IPS-18a (cell line): ENCODE results near the gene GIT1.
A peak's percentile ranks its signal among the peaks of the same experiment; 100 is the strongest.

Experiments used
- H3K27ac ChIP-seq: one replicate; pipeline ENCODE4 v1.5.1; 2013; ENCODE audit warnings: low read length
- H3K27me3 ChIP-seq: one replicate; pipeline ENCODE4 v1.6.1; 2013; ENCODE audit warnings: mild to moderate bottlenecking, low read length; ENCODE audit not compliant: control insufficient read depth, insufficient read depth
- H3K36me3 ChIP-seq: one replicate; pipeline ENCODE4 v1.6.1; 2013; ENCODE audit warnings: low read depth, low read length; ENCODE audit not compliant: control insufficient read depth
- H3K4me1 ChIP-seq: one replicate; pipeline ENCODE4 v1.6.1; 2013; ENCODE audit warnings: low read depth, low read length; ENCODE audit not compliant: control insufficient read depth
- H3K4me3 ChIP-seq: one replicate; pipeline ENCODE4 v1.5.1; 2013; ENCODE audit warnings: low read length
- H3K9ac ChIP-seq: one replicate; pipeline ENCODE4 v1.6.1; 2013; ENCODE audit warnings: mild to moderate bottlenecking, low read length, moderate library complexity
- H3K9me3 ChIP-seq: one replicate; pipeline ENCODE4 v1.6.1; 2013; ENCODE audit warnings: low read depth, low read length; ENCODE audit not compliant: control insufficient read depth

Gene GIT1

GRCh38 chr17:29597361-29598172, 8.1 kb upstream of the GIT1 start:
- Histone ChIP-seq H3K27ac (no peak overlapping the region), H3K4me3 (peak overlapping the region; percentile 12), H3K9ac (no peak overlapping the region), H3K4me1 (peaks cover 23% of the 10 kb centered on the region), H3K9me3 (no peaks in the 10 kb centered on the region), H3K36me3 (no peaks in the 10 kb centered on the region), H3K27me3 (no peaks in the 10 kb centered on the region)

DNA sequence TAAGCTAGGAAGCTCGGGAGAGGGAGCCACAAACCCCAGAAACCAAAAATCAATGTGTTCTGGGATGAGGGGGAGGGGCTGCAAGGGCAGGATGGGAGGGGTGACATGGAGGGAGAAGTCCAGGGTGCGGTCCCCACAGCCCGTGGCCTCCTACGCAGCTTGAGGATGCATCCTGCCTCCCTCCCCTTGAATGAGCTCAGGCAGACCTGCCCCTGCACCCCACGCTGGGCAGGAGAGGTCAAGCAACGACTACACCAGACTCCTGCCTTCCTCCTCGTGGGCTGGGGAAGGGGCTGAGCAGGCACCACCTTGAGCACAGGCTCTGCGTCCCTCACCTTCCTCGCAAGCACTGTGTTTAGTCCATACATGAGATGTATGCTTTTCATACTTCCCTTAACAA, 7.4 kb upstream of the GIT1 start:
- H3K27ac ChIP-seq: no peak overlapping the region
- H3K36me3 ChIP-seq: no peaks in the 10 kb centered on the region
- no peak overlapping the region for H3K9ac ChIP-seq
- H3K9me3 ChIP-seq: no peaks in the 10 kb centered on the region
- peaks cover 31% of the 10 kb centered on the region for H3K4me1 ChIP-seq
- H3K4me3 ChIP-seq: no peak overlapping the region
- no peaks in the 10 kb centered on the region for H3K27me3 ChIP-seq

DNA sequence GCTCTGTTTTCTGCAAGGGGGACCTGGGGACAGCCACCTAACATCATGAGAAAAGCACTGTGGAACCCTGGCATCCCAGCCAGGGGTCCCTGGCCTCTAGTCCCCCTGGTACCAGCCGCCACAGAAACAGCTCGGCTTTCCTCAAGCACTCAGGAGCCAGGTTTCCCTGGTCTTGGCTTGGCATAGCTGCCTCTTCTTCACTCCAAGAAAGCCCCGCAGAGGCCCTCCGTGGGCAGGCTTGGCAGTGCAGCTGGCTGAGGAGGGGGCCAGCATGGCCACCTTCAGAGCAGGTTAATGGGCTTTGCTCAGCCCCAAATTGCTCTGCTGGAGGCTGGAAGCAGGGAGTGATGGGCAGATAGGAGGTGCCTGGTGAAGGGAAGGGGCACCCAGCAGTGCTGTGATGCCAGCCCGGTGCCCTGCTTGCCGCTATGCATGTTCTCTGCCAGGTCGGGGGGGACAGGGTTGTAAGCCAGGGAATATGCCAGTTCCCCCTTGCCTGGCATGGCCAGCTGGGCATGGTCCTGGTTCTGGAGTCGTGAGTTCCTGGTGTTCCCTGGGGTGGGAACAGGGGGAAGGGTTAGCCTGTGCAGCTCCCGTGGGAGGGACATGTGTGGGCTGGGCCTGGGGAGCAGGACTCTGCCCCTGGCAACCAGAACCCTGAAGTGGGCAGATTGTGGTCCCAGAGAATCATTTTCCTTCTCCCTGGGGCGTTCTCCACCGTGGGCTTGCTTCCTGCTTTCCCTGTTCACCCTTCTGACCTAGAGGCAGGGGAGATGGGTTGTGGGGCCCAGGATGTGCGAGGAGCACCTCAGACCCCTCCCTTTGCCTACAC, 6.7 kb upstream of the GIT1 start:
- no peak overlapping the region for H3K9ac ChIP-seq
- H3K9me3 ChIP-seq: no peaks in the 10 kb centered on the region
- no peaks in the 10 kb centered on the region for H3K36me3 ChIP-seq
- no peak overlapping the region for H3K4me3 ChIP-seq
- H3K27ac ChIP-seq: no peak overlapping the region
- H3K27me3 ChIP-seq: no peaks in the 10 kb centered on the region
- H3K4me1 ChIP-seq: peaks cover 31% of the 10 kb centered on the region

DNA sequence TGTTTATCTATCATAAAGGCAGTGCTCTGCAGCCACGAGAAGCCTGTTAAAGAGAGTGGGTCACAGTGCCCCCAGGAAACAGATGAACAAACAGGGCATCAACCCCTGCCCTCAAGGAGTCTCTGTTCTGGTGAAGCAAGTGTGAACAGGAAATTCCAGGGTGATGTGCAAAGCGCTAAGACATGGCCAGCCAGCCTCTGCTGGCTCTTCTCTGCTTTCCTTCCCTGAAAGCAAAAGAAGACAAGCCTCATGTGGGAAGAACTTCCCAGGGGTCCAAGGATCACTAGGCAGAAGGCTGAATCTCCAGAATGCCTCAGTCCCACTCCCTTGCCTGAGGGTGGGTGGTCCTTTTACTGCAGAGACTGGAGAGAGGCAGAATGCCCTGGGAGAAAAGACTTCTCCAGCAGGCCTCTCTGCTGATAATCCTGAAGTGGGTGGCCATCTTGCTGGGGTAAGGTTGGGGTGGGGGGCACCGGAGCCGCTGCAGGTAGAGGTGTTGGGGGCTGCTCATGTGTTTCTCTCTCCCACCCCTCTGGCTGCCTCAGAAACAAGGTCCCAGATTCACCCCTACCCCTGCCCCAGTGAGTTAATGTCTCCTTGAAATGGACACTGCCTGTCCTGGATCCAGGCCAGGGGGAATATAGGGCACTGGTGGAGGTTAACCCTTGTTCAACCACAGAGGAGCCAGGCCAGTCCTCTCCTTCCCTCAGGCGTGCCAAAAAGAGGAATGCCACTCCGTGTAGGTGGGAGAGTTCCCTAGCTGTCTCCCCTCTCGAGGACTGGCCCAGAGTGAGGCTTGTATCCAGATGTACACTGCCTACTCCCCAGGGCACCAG, 5.9 kb upstream of the GIT1 start:
- H3K27me3 ChIP-seq: peaks cover 2% of the 10 kb centered on the region
- H3K4me1 ChIP-seq: peaks cover 36% of the 10 kb centered on the region
- no peaks in the 10 kb centered on the region for H3K9me3 ChIP-seq
- no peak overlapping the region for H3K9ac ChIP-seq
- H3K4me3 ChIP-seq: no peak overlapping the region
- no peaks in the 10 kb centered on the region for H3K36me3 ChIP-seq
- H3K27ac ChIP-seq: no peak overlapping the region

DNA sequence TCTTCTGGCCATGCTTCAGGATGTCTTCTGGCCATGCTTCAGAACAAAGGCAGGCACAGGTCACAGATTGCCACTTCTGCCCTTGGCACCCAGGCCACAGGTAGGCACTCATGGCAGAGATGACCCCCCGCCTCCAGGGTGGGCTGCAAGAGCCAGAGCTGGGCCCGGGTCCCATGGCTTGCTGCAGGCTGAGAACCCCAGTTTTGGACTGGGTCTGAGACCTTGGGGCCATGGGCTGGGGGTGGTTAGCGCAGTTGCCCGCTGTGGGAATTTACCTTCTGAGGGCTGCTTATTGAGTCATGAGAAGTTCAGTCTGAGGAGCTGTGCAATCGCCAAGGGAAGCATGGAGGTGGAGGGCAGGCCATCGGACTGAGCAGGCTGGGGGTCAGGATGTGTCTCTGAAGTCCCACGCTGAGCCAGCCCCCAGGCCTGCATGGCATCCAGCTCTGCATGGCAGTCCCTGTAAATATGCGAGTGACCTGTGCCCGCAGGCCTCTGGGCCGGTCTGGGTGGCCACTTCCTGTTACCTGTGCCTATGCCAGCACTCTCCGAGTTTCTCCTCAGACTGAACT, 5.2 kb upstream of the GIT1 start:
- Histone ChIP-seq H3K4me1 (peaks cover 42% of the 10 kb centered on the region), H3K9me3 (no peaks in the 10 kb centered on the region), H3K4me3 (peak overlapping the region; percentile 71), H3K36me3 (no peaks in the 10 kb centered on the region), H3K9ac (no peak overlapping the region), H3K27ac (no peak overlapping the region), H3K27me3 (peaks cover 8% of the 10 kb centered on the region)

DNA sequence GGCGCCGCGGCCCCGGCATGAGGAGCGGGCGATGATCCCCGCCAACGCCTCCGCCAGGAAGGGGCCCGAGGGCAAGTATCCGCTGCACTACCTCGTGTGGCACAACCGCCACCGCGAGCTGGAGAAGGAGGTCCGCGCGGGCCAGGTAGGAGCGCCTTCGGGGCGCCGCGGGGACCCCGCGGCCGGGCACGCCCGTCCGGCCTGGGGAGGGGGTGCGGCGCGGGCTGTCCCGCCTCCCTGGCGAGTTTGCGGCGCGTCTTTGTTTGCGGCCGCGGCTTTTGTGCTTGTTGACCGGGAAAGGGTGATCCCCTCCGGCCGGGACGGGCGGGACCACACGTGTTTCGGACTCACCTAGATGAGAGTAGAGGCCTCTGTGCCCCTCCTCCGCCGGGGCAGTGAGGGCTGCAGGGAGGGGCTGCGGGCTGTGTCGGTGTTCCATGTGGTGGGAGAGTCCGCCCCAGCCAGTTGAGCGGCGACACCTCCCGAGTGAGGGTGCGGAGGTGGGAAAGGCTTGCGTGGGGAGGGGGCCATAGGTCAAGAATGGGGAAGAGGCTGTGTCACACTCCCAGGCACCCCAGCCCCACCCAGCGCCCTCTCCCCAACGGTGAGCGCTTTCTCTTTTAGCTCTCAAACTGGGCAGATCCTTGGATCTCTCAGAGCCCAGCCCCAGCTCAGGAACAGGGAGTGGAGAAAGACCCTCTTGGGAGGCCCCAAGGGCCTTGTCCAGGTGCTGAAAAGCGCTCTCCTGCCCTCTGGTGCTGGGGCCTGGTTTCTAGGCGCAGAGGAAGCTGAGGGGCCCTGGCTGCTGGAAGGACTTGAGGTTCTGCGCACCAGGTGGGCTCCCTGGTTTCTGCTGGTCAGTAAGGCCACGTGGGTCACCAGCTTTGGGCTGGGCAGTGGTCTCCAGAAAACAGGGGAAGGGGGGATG, 4.4 kb upstream of the GIT1 start:
- H3K27me3 ChIP-seq: peaks cover 8% of the 10 kb centered on the region
- H3K9me3 ChIP-seq: no peaks in the 10 kb centered on the region
- H3K27ac ChIP-seq: no peak overlapping the region
- peak overlapping the region; percentile 33 for H3K9ac ChIP-seq
- peak overlapping the region; percentile 71 for H3K4me3 ChIP-seq
- H3K4me1 ChIP-seq: peaks cover 42% of the 10 kb centered on the region
- no peaks in the 10 kb centered on the region for H3K36me3 ChIP-seq

GRCh38 chr17:29592850-29593551, 3.6 kb upstream of the GIT1 start, which contains the start of gene ANKRD13B:
Gene ANKRD13B (plus strand): TSS chr17:29593132. CDS start chr17:29593622, 490 bp downstream.
- Histone ChIP-seq H3K27ac (no peak within 1 kb of the TSS), H3K4me3 (peak within 1 kb of the TSS; percentile 82), H3K9ac (peak within 1 kb of the TSS; percentile 33), H3K27me3 (peaks cover 8% of the 10 kb centered on the region), H3K4me1 (peaks cover 48% of the 10 kb centered on the region), H3K9me3 (no peaks in the 10 kb centered on the region), H3K36me3 (no peaks in the 10 kb centered on the region)

GRCh38 chr17:29591737-29592608, 2.5 kb upstream of the GIT1 start:
- no peaks in the 10 kb centered on the region for H3K36me3 ChIP-seq
- H3K27ac ChIP-seq: no peak overlapping the region
- H3K9ac ChIP-seq: peak overlapping the region; percentile 67
- H3K27me3 ChIP-seq: peaks cover 8% of the 10 kb centered on the region
- H3K4me1 ChIP-seq: peaks cover 42% of the 10 kb centered on the region
- H3K4me3 ChIP-seq: peak overlapping the region; percentile 82
- no peaks in the 10 kb centered on the region for H3K9me3 ChIP-seq

DNA sequence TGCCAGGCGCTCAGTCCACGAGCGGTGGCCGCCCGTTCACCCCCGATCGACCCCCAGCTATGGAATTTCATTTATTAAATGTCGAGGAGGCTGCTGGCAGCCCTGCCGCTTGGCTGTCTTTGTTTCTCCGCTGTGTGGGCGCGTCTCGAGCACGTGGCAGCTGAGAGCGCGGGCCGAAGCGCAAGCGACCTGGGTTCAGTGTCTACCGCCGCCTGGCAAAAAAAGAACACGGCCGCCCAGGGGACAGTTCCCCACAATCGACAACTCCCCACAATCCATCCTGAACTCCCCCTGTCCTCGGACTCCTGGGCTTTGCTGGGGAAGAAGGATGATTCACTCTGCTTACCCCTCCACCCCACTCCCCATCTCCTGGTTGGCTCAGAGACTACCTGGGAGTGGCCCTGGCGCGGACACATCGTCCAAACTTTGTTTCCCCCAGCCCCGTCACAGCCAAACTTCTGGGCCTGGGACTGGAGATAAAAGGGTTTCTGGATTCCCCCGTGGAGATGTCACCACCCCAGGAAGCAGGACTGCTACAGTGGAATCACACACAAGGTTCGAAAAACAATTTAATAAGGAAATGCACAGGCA, 1.8 kb upstream of the GIT1 start:
- no peaks in the 10 kb centered on the region for H3K9me3 ChIP-seq
- H3K4me3 ChIP-seq: peak overlapping the region; percentile 82
- H3K9ac ChIP-seq: peak overlapping the region; percentile 67
- peaks cover 35% of the 10 kb centered on the region for H3K4me1 ChIP-seq
- H3K27ac ChIP-seq: no peak overlapping the region
- H3K27me3 ChIP-seq: peaks cover 8% of the 10 kb centered on the region
- no peaks in the 10 kb centered on the region for H3K36me3 ChIP-seq
